GM12801 (cell line): ENCODE data around the gene PTEN.

Experiments
- CTCF ChIP-seq: IDR thresholded peaks from one replicate; pipeline ENCODE4 v1.5.1; 2011; ENCODE audit warnings: control low read depth; ENCODE audit not compliant: insufficient read length; ENCODE audit errors: extremely low read depth

The PTEN gene

GRCh38 chr10:87991946-87992345 lies 128.5 kb downstream of the PTEN start:
- no peak for TF ChIP-seq CTCF

GRCh38 chr10:88004451-88004850 lies 141.0 kb downstream of the PTEN start:
- TF ChIP-seq CTCF, result no peak

GRCh38 chr10:88006261-88006660 lies 142.8 kb downstream of the PTEN start:
- TF ChIP-seq CTCF, result no peak

GRCh38 chr10:88008866-88009470 lies 145.5 kb downstream of the PTEN start:
- no peak for TF ChIP-seq CTCF

- TF ChIP-seq CTCF, result no peak
Measured at GRCh38 chr10:88012641-88013040, 149.2 kb downstream of the PTEN start.

GRCh38 chr10:88017781-88018180 lies 154.4 kb downstream of the PTEN start:
- TF ChIP-seq CTCF, result no peak

- TF ChIP-seq CTCF, result no peak
Measured at GRCh38 chr10:88019753-88020152, 156.3 kb downstream of the PTEN start.
